SKM-1 (cell line): ENCODE measurements around the gene DSCAM.

Source experiments
- DNase-seq: peaks from one replicate; lab custom pipeline; 2025; ENCODE audit not compliant: unreplicated experiment; lab: John Stamatoyannopoulos, UW

DSCAM gene

DNA sequence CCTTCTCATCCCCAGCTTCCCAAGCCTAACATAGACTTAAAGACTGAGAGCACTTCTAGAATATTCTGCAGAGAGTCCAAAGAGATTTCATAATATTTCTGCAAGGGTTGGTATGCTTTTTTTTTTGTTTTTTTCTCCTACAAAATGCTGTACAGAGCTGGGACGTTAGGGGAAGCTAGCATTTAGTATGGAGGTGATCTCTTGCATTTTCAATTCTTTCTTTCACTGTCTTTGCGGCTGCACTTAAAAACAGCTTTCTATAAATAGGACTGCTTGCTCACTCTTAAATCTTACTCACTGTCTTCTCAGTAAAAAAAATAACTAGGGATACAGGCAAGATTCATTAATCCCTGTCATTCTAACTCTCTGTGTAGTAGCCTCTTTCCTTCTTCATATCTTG, 7.4 kb downstream of the DSCAM start:
- no peak for DNase-seq

DNA sequence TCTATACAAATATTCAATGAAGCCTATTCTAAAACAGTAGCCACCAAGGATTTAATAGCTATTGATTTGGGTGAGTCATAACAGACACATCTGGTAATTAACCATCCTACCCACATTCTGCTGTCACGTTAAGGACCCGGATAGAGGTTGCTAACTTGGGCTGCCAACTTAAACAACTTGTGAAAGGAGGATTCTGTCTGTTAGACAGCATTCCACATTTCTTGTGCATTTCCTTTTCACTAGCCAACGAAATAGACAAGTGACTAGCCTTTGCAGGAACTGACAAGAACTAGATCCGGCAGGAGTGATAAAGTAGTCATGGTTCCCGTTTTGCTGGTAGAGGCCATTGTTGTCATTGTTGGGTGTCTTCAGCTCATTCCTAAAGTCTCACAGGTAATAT, 9.5 kb downstream of the DSCAM start:
- no peak for DNase-seq

DNA sequence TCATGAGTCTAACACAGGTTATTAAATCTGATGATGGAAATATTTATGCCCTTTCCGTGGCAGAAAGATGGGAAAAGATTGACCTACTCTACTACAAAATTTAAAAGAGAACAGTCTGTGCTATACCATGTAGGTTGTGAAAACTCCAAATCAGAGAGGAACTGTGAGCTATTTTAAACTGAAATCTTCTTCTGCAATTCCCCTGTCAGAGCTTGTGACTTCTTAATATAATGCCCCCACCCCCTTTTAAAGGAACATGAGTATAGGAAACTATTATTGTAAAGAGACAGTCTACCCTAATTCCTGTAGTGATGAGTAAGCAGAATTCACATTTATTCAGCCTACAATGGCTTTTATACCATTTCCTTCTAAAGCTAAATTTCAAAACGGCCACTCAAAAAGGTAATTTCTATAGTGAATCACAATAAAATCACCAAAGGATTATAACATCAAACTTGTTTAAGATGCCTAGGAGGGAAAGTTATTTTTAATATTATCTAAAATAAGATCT, 11.7 kb downstream of the DSCAM start:
- peak; percentile 46 for DNase-seq

DNA sequence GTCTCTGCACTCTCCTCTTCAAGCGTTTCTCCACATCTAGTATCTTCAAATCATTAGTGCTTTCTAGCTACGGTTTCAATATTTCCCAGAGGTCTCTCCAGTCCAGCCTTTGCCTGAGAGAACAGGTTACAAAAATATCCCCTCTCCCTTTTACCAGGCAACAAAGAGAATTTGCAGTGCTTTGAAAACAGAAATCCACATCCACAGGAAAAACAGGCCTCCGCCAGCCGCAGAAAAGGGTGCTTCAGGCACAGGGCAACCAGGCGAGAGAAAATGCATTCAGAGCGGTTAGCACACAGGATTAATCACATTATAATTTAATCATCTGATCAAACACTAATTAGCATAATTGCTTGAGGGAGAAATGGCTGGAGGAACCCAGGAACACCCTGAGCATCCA, 13.8 kb downstream of the DSCAM start:
- DNase-seq = no peak

DNA sequence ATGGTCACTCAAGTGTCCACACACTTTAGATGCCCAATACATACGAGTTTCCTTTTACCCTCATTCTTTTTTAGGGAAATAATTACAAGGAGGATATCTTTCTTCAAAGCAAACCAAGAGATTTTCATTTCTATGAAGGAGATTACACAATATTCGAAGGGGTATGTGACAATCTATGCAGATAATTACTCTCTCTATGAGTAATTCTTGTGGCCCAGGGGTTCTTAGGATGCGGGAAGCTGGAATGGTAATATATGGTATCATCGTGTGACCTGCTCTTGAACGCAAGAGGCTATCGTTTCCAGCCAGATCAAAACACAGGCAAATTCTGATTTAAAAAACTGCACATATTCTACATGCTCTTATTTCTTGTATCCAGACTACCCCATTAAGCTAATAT, 14.6 kb downstream of the DSCAM start:
- DNase-seq = no peak

DNA sequence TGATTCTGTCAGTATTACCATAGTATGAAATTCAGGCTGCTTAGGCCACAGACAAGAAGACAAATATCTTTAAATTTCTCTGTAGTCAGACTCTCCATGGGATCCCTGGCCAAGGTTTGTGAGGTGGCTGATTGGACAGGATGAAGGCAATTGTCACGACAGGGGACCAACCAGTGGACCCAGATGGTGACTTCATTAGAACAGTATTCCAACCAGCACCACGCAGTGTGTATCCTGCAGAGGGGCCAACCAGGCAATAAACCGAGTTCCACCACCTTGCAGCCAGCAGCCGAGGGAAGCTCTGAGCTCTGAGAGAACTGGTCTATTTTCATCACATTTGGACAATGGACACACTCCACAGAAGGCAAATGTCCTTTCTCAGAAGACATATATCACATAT, 16.1 kb downstream of the DSCAM start:
- DNase-seq = no peak

DNA sequence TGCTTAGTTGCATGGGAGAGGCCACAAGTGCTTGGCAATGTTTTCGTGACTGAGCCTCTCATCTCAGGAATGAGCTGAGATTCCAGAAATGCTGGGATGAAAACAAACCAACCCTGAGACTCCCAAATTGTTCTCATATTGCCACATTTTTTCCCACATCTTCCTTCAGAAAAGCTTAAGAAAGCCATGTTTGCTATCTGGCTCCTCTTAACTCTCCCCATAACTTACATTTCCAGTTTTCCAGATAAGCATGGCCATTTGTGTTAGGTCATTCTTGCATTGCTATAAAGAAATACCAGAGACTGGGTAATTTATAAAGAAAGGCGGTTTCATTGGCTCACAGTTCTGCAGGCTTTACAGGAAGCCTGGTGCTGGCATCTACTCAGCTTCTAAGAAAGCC, 17.2 kb downstream of the DSCAM start:
- no peak for DNase-seq

DNA sequence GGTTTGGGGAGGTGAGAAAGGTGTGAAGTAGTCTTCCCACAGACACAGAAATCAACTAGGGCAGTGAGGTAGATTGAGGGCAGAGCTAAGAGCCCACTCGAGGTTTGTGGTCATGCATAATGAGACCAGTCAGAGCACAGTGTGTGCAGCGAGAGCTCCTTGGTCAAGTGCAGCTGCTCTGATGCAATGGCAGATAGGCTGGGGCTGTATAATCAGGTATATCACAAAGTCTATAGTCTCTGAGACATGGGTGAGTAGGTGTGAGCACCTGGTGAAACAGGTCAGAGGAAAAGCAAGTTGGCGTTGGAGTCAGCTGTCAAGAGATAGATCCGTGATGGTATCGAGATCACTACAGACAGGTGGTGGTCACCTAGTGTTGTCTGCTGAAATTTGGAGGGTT, 17.6 kb downstream of the DSCAM start:
- DNase-seq = no peak

DNA sequence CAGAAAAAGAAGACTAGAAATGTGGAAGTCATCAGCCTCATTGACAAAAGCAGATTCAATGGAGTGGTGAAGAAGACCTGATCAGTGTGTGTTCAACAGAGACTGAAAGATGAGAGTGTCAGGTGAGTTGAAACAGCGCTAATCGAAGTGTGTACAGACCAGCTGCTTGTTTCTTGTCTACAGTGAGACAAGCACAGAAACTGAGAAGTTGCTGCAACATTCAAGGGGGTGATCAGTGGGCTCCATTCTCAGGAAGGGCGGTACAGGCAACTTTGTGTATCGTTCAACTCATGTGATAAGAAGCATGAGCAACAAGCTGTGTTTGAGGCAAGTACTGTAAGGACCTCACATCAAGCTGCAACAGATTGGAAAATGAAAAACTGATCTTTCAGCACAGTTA, 19.4 kb downstream of the DSCAM start:
- DNase-seq = no peak

DNA sequence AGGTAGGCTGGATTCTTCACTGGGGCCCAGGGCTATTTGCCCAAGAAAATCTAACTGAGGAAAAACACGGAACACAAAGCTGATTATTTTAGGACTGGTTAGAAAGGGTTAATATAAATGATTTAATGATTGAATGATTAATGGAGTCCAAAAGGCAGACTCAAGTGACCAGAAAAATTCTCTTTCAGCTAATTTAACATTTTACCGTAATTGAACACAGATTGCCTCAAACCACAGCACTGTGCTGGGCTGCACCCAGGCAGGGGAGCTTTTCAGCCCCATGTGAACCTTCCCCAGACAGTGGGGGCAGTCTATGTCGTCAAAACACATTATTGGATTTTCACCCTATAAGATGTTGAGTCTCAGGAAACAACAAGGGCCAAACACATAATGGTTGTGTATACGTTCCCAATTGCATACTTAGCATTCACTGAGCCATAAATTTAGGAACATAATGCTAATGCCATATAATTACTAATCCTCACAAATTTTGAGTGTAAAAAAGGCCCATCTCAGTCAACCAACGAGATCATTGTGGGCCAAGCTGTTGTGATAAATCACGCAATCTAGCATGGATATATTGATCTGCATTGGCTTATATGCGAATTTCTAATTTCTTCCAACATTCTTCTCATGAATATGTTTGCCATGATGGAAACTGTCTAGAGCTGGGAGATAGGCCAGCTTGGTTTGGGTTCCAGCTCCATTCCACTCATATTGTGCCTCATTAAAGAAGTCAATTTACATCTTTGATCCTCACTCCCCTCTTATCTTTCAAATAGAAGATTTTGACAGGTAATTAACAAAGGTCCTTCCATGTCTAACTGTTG, 27.7 kb downstream of the DSCAM start:
- no peak for DNase-seq

DNA sequence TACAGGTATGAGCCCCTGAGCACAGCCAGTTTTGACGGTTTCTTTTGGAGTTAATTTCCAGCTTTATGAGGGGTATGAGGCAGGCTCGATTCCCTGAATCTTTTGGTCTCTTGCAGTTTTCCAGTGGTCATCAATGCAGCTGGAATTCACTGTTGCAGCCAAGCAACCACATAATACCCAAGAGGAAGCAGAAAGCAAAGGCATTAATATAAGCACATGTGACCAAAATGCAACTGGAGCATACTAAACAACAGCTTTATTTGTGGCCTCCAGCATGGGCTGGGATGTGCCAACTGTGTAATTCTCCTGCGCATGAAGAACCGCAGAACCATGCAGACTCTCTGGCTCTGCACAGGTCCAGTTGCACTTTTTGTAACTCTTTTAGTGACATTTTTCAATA, 33.0 kb downstream of the DSCAM start:
- no peak for DNase-seq

DNA sequence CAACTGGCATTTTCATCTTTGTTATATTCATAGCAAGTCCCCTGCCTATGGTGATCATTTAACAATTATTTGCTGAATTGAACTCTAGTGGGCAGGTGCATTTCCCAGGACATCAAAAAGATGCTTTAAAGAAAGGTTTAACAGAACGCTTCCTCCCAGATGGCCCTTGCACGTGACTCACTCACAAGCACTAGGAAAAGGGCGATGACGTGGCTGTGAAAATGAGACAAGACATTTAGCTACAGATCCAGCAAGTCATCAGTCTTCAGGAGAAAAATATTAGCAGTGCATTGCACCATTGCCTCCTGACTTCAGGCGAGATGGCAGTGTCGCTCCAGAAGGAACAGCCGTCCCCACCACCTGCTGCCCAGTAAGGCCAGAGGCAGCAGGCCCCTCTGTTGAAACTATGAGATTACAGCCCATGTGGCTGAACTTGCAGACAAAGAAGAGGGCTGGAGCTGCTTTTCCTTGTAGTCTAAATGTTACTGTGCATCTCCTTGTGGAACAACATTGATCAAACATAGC, 37.2 kb downstream of the DSCAM start:
- DNase-seq = no peak

DNA sequence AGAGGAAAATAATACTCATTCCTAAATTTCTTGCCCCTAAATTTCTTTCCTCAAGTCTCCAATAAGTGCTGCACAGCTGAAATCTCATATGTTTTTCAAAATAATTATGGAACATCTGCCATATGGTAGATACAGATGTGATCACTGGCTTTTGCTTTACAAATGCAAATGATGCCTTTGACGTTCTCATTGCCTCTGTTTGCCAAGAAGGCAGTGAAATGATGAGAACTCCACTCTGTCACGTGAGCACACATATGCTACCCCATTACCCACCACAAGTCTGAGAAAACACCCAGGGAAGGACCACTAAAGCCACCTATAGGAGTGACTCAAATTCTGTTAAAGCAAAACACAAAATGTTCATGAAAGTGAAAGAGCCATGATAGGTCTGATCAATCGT, 43.9 kb downstream of the DSCAM start:
- no peak for DNase-seq

DNA sequence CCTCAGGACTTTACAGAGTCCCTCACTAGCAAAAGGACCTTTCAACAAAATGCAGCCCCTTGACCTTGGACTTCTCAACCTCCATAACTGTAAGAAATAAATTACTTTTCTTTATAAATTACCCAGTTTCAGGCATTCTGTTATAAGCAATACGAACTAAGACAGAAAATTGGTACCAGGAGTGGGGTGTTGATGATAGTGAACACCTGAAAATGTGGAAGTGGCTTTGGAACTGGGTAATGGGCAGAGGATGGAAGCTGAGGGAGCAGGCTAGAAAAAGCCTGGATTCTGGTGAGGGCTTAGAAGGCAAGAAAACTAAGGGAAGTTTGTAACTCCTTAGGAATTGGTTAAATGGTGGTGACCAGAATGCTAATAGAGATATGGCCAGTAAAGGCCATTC, 46.8 kb downstream of the DSCAM start:
- DNase-seq = no peak

DNA sequence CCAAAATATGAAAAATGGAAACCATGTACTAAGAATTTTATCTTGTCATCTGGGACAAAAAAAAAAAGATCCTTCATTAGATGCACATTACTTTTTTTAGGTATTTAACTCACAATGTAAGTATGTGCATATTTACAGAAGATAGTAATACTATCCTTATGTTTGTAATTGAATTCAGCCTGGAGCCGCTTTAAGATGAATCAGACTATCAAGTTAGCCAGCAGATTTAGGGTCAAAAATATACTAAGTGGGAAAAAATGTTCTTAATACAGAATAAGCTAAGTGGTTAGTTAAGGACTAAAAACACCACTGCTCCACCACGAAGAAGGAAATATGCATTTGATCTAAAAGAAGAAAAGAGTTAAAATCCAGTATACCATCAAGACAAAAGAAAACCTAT, 49.1 kb downstream of the DSCAM start:
- no peak for DNase-seq

DNA sequence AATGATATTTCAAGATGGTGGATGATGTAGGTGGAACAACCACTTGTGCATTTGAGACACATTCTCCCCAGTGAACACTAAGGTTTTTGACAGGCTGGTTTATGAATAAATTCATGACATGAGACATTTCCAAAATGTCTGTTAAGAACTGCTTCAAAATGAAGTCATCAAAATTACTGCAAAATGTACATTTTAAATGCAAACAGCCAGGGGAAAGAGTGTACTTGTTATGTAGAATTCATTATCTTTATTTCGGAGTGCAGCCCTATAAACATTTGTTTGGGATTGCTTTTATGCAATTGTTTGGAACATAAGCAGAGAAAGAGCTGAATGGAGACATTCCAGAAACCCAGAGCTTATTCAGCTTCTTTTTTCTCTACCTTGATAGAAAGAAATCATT, 49.5 kb downstream of the DSCAM start:
- no peak for DNase-seq

DNA sequence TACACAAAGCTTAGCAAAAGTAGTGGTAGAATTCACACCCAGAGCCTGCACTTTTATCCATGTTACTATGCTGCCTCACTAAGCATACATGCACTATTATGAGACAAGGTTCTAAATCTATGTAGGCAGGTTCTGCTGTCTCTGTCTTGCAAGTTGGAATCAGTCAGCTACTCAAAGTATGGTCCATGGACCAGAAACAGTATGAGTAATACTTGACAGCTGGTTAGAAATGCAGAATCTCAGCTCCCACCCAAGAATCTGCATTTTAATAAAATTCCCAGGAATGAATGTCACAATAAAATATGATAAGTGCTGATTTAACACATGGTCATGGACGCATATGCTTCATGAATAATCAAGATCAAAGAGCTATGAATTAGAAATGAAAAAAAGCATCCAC, 50.5 kb downstream of the DSCAM start:
- DNase-seq = no peak

DNA sequence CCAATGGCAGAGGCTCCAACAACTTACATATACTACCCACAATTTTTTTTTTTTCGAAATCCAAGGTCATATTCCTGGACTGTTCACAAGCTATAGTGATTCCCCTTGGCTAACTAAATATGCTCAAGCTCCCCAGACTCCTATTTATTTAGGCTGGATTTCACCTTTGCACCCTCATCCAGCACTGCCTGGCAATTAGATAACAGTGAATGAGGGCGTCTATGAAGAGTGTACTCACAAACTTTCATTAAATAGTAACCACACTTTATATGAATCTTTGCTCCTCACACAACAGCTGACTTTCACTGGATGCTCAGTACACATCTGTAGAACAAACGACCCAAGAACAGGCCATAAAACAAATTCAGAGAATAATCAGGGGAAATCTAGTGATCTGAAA, 51.6 kb downstream of the DSCAM start:
- DNase-seq = no peak

DNA sequence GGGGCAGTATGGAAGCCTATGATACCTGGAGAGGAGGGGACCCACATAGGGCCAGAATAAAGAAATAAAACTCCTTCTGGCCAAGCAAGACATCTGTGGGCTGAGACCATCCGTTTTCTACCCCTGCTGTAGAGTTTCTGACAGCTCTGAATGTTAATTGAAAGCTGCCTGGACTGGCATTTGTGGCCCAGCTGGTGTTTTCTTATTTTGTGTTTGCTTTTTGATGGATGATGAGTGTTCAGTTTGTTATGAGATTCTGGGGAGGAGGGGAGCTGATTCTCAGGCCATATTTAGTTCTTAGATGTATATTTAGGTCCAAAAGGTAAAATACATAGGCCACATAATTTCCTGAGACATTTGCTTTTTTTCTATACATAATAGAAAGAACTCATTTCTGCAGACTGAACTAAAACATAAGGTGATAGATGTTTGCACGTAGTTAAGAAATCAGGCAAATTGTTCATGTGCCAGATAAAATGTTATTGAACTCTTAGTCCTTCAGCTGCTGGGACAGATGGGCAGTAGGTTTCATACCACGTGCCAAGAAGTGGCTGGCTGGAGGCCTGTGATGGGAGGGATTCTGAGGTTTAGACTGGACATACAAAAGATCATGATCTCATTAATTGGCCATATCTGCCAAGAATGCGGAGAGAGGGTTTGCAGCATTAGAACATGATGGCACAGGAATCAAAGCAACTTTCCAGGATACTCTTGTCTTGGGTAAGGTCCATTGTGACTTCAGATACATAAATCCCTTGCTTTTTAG, 54.1 kb downstream of the DSCAM start:
- DNase-seq = no peak

DNA sequence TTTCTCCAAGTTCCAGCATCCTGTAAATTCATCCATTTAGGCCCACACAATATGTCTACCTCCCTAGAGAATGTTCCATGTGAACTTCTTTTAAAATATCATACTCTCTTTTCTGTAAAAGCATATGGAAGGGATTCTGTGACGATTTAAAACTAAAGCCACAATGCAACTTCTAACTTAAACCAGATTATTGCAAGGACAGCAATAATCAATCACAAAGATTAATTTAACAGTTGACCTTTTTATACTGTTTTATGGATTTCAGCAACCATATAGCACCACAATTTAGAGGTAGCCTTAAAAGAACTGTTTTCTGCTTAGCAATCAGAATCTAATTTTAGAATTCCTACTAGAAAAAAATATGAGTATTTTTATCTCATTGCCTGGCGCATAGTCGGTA, 58.3 kb downstream of the DSCAM start:
- DNase-seq = no peak

DNA sequence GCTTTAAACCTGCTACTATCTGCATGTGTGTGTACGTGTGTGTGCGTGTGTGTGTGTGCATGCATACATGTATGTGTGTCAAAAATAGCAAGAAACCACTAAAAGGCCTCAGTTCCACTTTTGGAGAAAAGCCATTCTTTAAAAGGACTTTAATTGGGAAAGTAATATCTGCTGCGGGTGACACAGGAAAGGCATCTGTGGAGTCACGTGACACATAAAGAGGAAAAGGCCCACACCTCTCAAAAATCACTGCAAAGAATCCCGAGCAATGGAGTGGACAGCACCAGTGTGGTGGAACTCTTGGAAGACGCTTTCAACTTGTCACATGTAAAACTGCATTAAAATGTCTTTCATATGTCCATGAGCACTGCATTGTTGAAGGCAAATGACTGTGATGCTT, 63.6 kb downstream of the DSCAM start:
- no peak for DNase-seq

DNA sequence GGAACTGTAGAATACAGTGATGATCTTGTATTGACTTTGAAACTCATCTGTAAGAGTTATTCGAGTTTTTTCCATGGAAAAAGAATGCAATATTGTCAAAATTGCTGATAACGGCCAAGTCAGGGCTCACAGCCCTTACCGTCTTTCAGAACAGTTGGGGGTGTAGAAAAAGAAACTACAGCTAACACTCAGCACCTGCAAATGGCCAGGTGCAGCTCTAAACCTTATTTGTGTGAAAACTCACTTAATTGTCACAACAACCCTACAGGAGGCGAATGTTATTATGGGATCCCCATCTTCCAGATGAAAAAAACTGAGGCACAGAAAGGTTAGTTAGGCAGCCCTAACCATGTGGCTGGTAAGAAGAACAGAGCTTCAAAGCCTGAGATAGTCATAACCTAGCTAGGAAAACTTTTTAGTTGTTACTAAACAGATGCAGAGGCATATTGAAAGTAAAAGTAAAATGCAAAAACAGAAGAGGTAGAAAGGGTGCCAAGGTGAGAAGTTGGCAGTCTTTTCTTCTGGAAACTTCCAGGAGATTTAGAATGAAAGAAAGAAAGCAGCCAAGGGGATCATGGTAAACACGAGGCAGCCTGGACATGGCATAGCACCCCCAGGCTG, 76.4 kb downstream of the DSCAM start:
- no peak for DNase-seq
